ENCODE results near the gene DBNDD1. TPM values are rescaled to one million over a fixed set of nuclear protein-coding genes. Genes with fewer than 3 reads are reported as not detected.

The DBNDD1 gene
- polyA plus RNA-seq, 4 donors, result 0.67 to 8.3 (median 2.2) TPM; not detected in 1

DNA sequence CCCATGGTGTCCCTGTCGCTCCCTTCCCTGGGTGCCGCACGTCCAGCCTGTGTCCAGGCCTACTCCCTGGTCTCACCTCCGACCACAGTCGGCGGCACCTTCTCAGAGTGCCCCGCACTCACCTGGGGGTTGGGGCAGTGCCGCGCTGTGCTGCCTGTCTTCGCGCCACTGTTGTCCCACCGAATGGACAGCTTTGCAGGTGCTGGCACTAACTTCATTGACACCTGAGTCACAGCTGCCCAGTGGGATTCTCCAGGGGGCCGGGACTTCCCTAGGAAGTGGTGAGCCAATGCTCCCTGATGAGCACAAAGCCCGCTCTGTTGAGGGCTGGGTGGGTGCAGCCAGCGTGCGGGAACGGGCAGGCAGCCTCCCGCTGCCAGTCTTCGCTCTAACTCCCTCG is 24.3 kb upstream of the DBNDD1 start:
- no peak overlapping the region for H3K4me3 ChIP-seq (ENCODE audit: low read depth in 1 of 3, low read length in 3 of 3)
- FAIRE-seq (no peak), DNase-seq (no peak)
- WGBS, 3 donors, result 83 to 92% (median 87%) methylated on average over 20 of the region's 20 CpGs
- no peak overlapping the region for H3K27ac ChIP-seq (ENCODE audit: low read depth in 1 of 3, low read length in 2 of 3)
- peaks cover 0 to 58% (median 3%) of the 10 kb centered on the region in 3 donors for H3K36me3 ChIP-seq (ENCODE audit: control insufficient read depth in 3 of 3, insufficient read depth in 2 of 3, low read depth in 1 of 3, low read length in 3 of 3)
- H3K9me3 ChIP-seq (ENCODE audit: control insufficient read depth in 2 of 2, insufficient read depth in 1 of 2, low read depth in 1 of 2, low read length in 1 of 2), result no peaks in the 10 kb centered on the region
- peaks cover 0 to 3% (median 0%) of the 10 kb centered on the region in 3 donors for H3K27me3 ChIP-seq (ENCODE audit: control insufficient read depth in 3 of 3, insufficient read depth in 3 of 3, low read length in 3 of 3)
- peaks cover 0 to 12% (median 4%) of the 10 kb centered on the region in 3 donors for H3K4me1 ChIP-seq (ENCODE audit: control insufficient read depth in 3 of 3, insufficient read depth in 2 of 3, low read depth in 1 of 3, low read length in 2 of 3)

DNA sequence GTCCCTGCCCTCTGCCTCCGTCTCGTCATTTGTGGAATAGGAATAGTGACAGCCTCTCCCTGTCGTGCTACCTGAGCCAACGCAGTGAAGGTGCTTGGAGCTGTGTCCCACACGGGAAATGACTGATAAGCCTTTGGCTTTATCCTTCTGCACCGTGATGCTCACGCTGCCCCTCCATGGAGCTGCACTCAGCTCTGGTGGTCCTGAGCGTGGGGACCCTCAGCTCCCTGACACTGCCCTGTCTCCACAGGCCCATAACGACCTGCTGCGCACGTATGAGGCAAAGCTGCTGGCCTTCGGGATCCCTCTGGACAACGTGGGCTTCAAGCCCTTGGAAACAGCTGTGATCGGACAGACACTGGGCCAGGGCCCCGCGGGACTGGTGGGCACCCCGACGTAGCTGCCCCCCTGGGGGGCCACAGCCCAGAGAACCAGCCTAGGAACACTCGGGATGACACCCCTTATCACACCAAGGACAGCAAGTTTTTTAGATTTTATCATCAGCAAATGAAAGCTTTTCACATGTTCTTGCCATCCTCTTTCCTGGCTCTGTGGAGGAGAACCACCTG is 23.8 kb upstream of the DBNDD1 start:
- FAIRE-seq (no peak), DNase-seq (no peak)
- Histone ChIP-seq H3K4me1 (ENCODE audit: control insufficient read depth in 3 of 3, insufficient read depth in 2 of 3, low read depth in 1 of 3, low read length in 2 of 3) (peaks cover 0 to 12% (median 4%) of the 10 kb centered on the region in 3 donors), H3K27me3 (ENCODE audit: control insufficient read depth in 3 of 3, insufficient read depth in 3 of 3, low read length in 3 of 3) (peaks cover 0 to 1% (median 0%) of the 10 kb centered on the region in 3 donors), H3K4me3 (ENCODE audit: low read depth in 1 of 3, low read length in 3 of 3) (no peak overlapping the region), H3K9me3 (ENCODE audit: control insufficient read depth in 2 of 2, insufficient read depth in 1 of 2, low read depth in 1 of 2, low read length in 1 of 2) (no peaks in the 10 kb centered on the region), H3K36me3 (ENCODE audit: control insufficient read depth in 3 of 3, insufficient read depth in 2 of 3, low read depth in 1 of 3, low read length in 3 of 3) (peaks cover 0 to 63% (median 3%) of the 10 kb centered on the region in 3 donors), H3K27ac (ENCODE audit: low read depth in 1 of 3, low read length in 2 of 3) (no peak overlapping the region)
- WGBS, 3 donors, result 83 to 89% (median 86%) methylated on average over 19 of the region's 19 CpGs

DNA sequence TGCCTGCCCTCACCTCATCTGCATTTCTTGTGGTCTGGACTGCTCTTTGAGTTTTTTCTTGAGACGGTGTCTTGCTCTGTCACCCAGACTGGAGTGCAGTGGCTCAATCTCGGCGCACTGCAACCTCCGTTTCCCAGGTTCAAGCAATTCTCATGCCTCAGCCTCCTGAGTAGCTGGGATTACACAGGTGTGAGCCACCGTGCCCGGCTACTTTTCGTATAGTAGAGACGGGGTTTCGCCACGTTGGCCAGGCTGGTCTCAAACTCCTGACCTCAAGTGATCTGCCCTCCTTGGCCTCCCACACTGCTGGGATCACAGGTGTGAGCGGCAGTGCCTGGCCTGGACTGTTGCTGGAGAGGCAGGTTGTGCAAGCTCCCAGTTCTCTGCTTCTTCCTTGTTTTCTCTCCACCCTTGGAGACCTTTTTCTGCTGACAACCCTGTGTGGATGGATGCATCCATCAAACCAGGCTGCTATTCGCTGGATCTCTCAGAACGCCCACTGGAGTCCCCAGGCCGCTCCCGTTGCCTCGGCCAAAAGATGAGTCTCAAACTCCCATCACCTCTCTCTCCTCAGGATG is 22.7 kb upstream of the DBNDD1 start:
- no peak for FAIRE-seq
- WGBS, 3 donors, result 85 to 92% (median 88%) methylated on average over 16 of the region's 16 CpGs
- Histone ChIP-seq H3K4me1 (ENCODE audit: control insufficient read depth in 3 of 3, insufficient read depth in 2 of 3, low read depth in 1 of 3, low read length in 2 of 3) (peaks cover 0 to 8% (median under 1%) of the 10 kb centered on the region in 3 donors), H3K4me3 (ENCODE audit: low read depth in 1 of 3, low read length in 3 of 3) (no peak overlapping the region), H3K27ac (ENCODE audit: low read depth in 1 of 3, low read length in 2 of 3) (no peak overlapping the region), H3K9me3 (ENCODE audit: control insufficient read depth in 2 of 2, insufficient read depth in 1 of 2, low read depth in 1 of 2, low read length in 1 of 2) (no peaks in the 10 kb centered on the region), H3K27me3 (ENCODE audit: control insufficient read depth in 3 of 3, insufficient read depth in 3 of 3, low read length in 3 of 3) (no peaks in the 10 kb centered on the region), H3K36me3 (ENCODE audit: control insufficient read depth in 3 of 3, insufficient read depth in 2 of 3, low read depth in 1 of 3, low read length in 3 of 3) (peaks cover 0 to 74% (median 7%) of the 10 kb centered on the region in 3 donors)
- DNase-seq, result no peak

DNA sequence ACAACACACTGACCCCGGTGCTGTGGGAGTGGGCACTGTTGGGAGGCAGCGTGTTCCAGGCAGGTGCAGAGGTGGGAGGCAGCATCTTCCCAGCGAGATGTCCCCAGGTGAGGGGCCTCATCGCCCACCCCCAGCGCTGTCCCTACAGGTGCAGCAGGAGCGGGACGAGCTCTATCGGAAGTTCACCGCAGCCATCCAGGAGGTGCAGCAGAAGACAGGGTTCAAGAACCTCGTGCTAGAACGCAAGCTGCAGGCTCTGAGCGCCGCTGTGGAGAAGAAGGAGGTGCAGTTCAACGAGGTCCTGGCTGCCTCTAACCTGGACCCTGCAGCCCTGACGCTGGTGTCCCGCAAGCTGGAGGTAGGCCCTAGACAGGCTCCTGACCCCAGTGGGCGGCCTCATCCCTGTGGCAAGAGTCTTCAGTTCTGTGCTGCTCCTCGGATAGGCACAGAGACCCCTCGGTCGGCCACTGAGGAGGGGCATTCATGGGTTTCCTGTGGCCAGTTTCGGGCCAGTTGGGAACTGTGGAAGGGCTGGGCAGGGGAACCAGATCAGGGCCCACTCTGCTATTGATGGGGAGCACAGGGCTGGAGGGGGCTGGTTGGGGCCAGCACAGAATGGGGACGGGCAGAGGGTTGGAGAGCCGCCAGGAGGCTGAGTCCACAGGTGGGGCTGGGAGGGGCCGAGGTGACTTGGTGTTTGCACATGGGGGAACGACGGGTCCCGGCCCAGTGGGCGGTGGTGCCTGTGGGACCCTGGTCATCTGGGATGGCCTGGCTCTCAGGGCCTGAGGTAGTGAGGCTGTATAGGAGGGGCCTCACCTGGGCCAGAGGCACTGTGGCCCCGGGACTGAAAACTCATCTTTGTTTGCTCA is 21.1 kb upstream of the DBNDD1 start:
- Histone ChIP-seq H3K9me3 (ENCODE audit: control insufficient read depth in 2 of 2, insufficient read depth in 1 of 2, low read depth in 1 of 2, low read length in 1 of 2) (no peaks in the 10 kb centered on the region), H3K27ac (ENCODE audit: low read depth in 1 of 3, low read length in 2 of 3) (no peak overlapping the region), H3K36me3 (ENCODE audit: control insufficient read depth in 3 of 3, insufficient read depth in 2 of 3, low read depth in 1 of 3, low read length in 3 of 3) (peaks cover 3 to 89% (median 7%) of the 10 kb centered on the region in 3 donors), H3K27me3 (ENCODE audit: control insufficient read depth in 3 of 3, insufficient read depth in 3 of 3, low read length in 3 of 3) (no peaks in the 10 kb centered on the region), H3K4me1 (ENCODE audit: control insufficient read depth in 3 of 3, insufficient read depth in 2 of 3, low read depth in 1 of 3, low read length in 2 of 3) (no peaks in the 10 kb centered on the region), H3K4me3 (ENCODE audit: low read depth in 1 of 3, low read length in 3 of 3) (no peak overlapping the region)
- WGBS, 3 donors, result 83 to 92% (median 90%) methylated on average over 27 to 29 of the region's 29 CpGs
- no peak for DNase-seq
- FAIRE-seq, result no peak

DNA sequence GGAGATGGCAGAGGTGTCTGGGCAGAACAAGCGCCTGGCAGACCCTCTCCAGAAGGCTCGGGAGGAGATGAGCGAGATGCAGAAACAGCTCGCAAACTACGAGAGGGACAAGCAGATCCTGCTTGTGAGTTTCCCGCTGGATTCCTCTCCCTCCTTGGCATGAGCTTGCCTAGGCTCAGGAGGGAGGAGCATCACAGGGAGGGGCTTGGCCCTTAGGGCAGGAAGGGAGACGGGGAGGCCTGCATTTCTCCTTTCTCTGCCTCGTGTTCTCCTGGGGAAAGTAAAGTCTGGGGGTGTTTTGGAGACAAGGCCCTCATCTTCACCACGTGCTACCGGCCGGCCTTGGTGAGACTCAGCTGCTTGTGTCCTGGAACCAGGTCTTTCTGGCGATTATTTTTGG is 18.0 kb upstream of the DBNDD1 start:
- no peak overlapping the region for H3K4me3 ChIP-seq (ENCODE audit: low read depth in 1 of 3, low read length in 3 of 3)
- no peaks in the 10 kb centered on the region for H3K27me3 ChIP-seq (ENCODE audit: control insufficient read depth in 3 of 3, insufficient read depth in 3 of 3, low read length in 3 of 3)
- H3K27ac ChIP-seq (ENCODE audit: low read depth in 1 of 3, low read length in 2 of 3), result no peak overlapping the region
- no peaks in the 10 kb centered on the region for H3K9me3 ChIP-seq (ENCODE audit: control insufficient read depth in 2 of 2, insufficient read depth in 1 of 2, low read depth in 1 of 2, low read length in 1 of 2)
- FAIRE-seq, result no peak
- no peak for DNase-seq
- no peaks in the 10 kb centered on the region for H3K4me1 ChIP-seq (ENCODE audit: control insufficient read depth in 3 of 3, insufficient read depth in 2 of 3, low read depth in 1 of 3, low read length in 2 of 3)
- H3K36me3 ChIP-seq (ENCODE audit: control insufficient read depth in 3 of 3, insufficient read depth in 2 of 3, low read depth in 1 of 3, low read length in 3 of 3), result peaks cover 3 to 89% (median 7%) of the 10 kb centered on the region in 3 donors
- 80 to 92% (median 88%) methylated on average over 12 of the region's 12 CpGs for WGBS, 3 donors

DNA sequence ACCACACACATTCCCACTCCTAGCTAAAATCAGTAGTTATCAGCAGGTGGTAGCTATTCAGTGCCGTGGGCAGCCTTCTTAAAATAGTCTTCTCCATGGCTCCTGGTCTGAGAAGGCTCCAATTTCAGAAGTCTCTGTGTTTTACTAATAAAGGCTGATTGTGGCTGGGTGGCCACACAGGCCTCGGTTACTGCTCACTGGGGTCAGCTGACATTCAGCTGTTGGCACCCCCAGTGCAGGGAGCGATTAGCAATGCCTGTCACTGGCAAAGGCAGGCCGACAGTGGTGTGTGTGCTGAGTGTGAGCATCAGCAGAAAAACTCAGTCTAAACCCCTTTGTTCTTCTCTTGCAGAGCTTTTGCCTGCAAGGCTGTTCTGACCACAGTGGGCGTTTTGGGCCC is 16.6 kb upstream of the DBNDD1 start:
- DNase-seq, result no peak

DNA sequence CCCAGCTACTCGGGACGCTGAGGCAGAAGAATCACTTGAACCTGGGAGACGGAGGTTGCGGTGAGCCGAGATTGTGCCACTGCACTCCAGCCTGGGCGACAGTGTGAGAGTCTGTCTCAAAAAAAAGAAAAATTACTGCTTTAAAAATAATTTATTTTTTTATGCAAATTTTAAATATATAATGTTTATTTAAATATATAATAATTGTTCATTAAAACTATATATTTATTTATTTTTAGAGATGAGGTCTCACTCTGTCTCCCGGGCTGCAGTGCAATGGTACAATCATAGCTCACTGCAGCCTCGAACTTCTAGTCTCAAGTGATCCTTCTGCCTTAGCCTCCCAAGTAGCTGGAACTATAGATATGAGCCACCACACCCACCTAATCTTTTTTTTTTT is 15.2 kb upstream of the DBNDD1 start:
- Histone ChIP-seq H3K9me3 (ENCODE audit: control insufficient read depth in 2 of 2, insufficient read depth in 1 of 2, low read depth in 1 of 2, low read length in 1 of 2) (no peaks in the 10 kb centered on the region), H3K27ac (ENCODE audit: low read depth in 1 of 3, low read length in 2 of 3) (no peak overlapping the region), H3K4me3 (ENCODE audit: low read depth in 1 of 3, low read length in 3 of 3) (no peak overlapping the region), H3K36me3 (ENCODE audit: control insufficient read depth in 3 of 3, insufficient read depth in 2 of 3, low read depth in 1 of 3, low read length in 3 of 3) (peaks cover 3 to 78% (median 4%) of the 10 kb centered on the region in 3 donors), H3K4me1 (ENCODE audit: control insufficient read depth in 3 of 3, insufficient read depth in 2 of 3, low read depth in 1 of 3, low read length in 2 of 3) (no peaks in the 10 kb centered on the region), H3K27me3 (ENCODE audit: control insufficient read depth in 3 of 3, insufficient read depth in 3 of 3, low read length in 3 of 3) (no peaks in the 10 kb centered on the region)
- WGBS, 3 donors, result 89 to 91% (median 89%) methylated on average over 8 of the region's 8 CpGs
- no peak for DNase-seq
- no peak for FAIRE-seq

More for the DNA sequence above, 16.6 kb upstream of the DBNDD1 start:
- no peaks in the 10 kb centered on the region for H3K4me1 ChIP-seq (ENCODE audit: control insufficient read depth in 3 of 3, insufficient read depth in 2 of 3, low read depth in 1 of 3, low read length in 2 of 3)
- WGBS, 3 donors, result 86 to 96% (median 91%) methylated on average over 5 of the region's 5 CpGs
- H3K27me3 ChIP-seq (ENCODE audit: control insufficient read depth in 3 of 3, insufficient read depth in 3 of 3, low read length in 3 of 3), result no peaks in the 10 kb centered on the region
- peaks cover 3 to 88% (median 7%) of the 10 kb centered on the region in 3 donors for H3K36me3 ChIP-seq (ENCODE audit: control insufficient read depth in 3 of 3, insufficient read depth in 2 of 3, low read depth in 1 of 3, low read length in 3 of 3)
- no peaks in the 10 kb centered on the region for H3K9me3 ChIP-seq (ENCODE audit: control insufficient read depth in 2 of 2, insufficient read depth in 1 of 2, low read depth in 1 of 2, low read length in 1 of 2)
- H3K4me3 ChIP-seq (ENCODE audit: low read depth in 1 of 3, low read length in 3 of 3), result no peak overlapping the region
- no peak overlapping the region for H3K27ac ChIP-seq (ENCODE audit: low read depth in 1 of 3, low read length in 2 of 3)
- FAIRE-seq, result no peak

DNA sequence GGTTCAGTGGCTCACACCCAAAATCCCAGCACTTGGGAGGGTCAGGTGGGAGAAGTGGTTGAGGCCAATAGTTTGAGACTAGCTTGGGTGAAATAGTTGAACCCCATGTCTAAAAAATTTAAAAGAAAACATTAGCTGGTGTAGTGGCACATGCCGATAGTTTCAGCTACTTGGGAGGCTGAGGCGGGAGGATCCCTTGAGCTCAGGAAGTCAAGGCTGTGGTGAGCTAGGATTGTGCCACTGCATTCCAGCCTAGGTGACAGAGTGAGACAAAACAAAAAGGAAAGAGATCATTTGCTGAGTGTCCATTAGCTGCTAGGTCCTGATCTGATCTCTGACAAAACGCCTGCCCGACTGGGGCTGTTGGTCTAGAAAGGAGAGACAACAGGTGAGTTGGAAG is 14.1 kb upstream of the DBNDD1 start:
- H3K9me3 ChIP-seq (ENCODE audit: control insufficient read depth in 2 of 2, insufficient read depth in 1 of 2, low read depth in 1 of 2, low read length in 1 of 2), result no peaks in the 10 kb centered on the region
- H3K27me3 ChIP-seq (ENCODE audit: control insufficient read depth in 3 of 3, insufficient read depth in 3 of 3, low read length in 3 of 3), result no peaks in the 10 kb centered on the region
- no peak overlapping the region for H3K27ac ChIP-seq (ENCODE audit: low read depth in 1 of 3, low read length in 2 of 3)
- no peak for FAIRE-seq
- no peak for DNase-seq
- 84 to 96% (median 94%) methylated on average over 4 of the region's 4 CpGs for WGBS, 3 donors
- H3K36me3 ChIP-seq (ENCODE audit: control insufficient read depth in 3 of 3, insufficient read depth in 2 of 3, low read depth in 1 of 3, low read length in 3 of 3), result peaks cover 3 to 80% (median 4%) of the 10 kb centered on the region in 3 donors
- no peaks in the 10 kb centered on the region for H3K4me1 ChIP-seq (ENCODE audit: control insufficient read depth in 3 of 3, insufficient read depth in 2 of 3, low read depth in 1 of 3, low read length in 2 of 3)
- H3K4me3 ChIP-seq (ENCODE audit: low read depth in 1 of 3, low read length in 3 of 3), result no peak overlapping the region
